ENCODE measurements around the gene CRABP1.

Gene CRABP1

GRCh38 chr15:78394026-78394425 is 53.9 kb downstream of the CRABP1 start:
- no peak for DNase-seq (ENCODE audit: low spot score)
- TF ChIP-seq CTCF (IDR thresholded peaks at IDR 0.05): no peak
- Histone ChIP-seq H3K27ac (no peak overlapping the region), H3K4me3 (no peak overlapping the region)

GRCh38 chr15:78394981-78395616 is 54.9 kb downstream of the CRABP1 start:
- no peak overlapping the region for H3K27ac ChIP-seq
- H3K4me3 ChIP-seq: no peak overlapping the region
- no peak for DNase-seq (ENCODE audit: low spot score)
- TF ChIP-seq CTCF (IDR thresholded peaks at IDR 0.05): no peak

GRCh38 chr15:78396186-78396814 is 56.1 kb downstream of the CRABP1 start:
- DNase-seq (ENCODE audit: low spot score): no peak
- H3K4me3 ChIP-seq: no peak overlapping the region
- TF ChIP-seq CTCF (IDR thresholded peaks at IDR 0.05): no peak
- H3K27ac ChIP-seq: no peak overlapping the region

GRCh38 chr15:78396976-78397375 is 56.8 kb downstream of the CRABP1 start:
- Histone ChIP-seq H3K27ac (no peak overlapping the region), H3K4me3 (no peak overlapping the region)
- TF ChIP-seq CTCF (IDR thresholded peaks at IDR 0.05): no peak
- no peak for DNase-seq (ENCODE audit: low spot score)

- H3K4me3 ChIP-seq: no peak overlapping the region
Measured at GRCh38 chr15:78397382-78397781, 57.2 kb downstream of the CRABP1 start.

More at GRCh38 chr15:78397382-78397781, 57.2 kb downstream of the CRABP1 start:
- no peak overlapping the region for H3K27ac ChIP-seq
- no peak for DNase-seq (ENCODE audit: low spot score)
- no peak for TF ChIP-seq CTCF (IDR thresholded peaks at IDR 0.05)

Data from coronary artery (tissue), 2 donors.